SK-N-SH treated with all-trans-retinoic acid at 6 μM for 48 hours (cell line): ENCODE data around the gene CLTB.

Experiments
- ATAC-seq: fragments of 200-7000 bp; cut with Tn5 transposase; 3 replicates; pipeline ENCODE4 v1.9.1; 2020; ENCODE audit warnings: mild to moderate bottlenecking, moderate library complexity
- ARNTL ChIP-seq: fragments of 450-650 bp; formaldehyde crosslinking; IDR thresholded peaks from 2 replicates; pipeline ENCODE4 v1.5.0; 2020; ENCODE audit warnings: low read depth, mild to moderate bottlenecking, moderate library complexity, borderline replicate concordance
- BACH2 ChIP-seq: fragments of 250-450 bp; sonication (Bioruptor Pico); IDR thresholded peaks from 2 replicates; pipeline ENCODE4 v1.9.0; 2021; ENCODE audit warnings: mild to moderate bottlenecking, borderline replicate concordance
- CREB5 ChIP-seq: fragments of 250-450 bp; sonication (Bioruptor Pico); IDR thresholded peaks from 2 replicates; pipeline ENCODE4 v1.5.1; 2020; ENCODE audit warnings: low read depth, mild to moderate bottlenecking, moderate library complexity
- CSDC2 ChIP-seq: fragments of 250-450 bp; sonication (Bioruptor Pico); IDR thresholded peaks from 2 replicates; pipeline ENCODE4 v1.5.0; 2020; ENCODE audit warnings: mild to moderate bottlenecking, moderate library complexity
- CSRNP3 ChIP-seq: fragments of 250-450 bp; sonication (Bioruptor Pico); IDR thresholded peaks from 2 replicates; pipeline ENCODE4 v1.5.1; 2021; ENCODE audit warnings: mild to moderate bottlenecking, moderate library complexity
- GLIS3 ChIP-seq: fragments of 250-450 bp; sonication (Bioruptor Pico); IDR thresholded peaks from 2 replicates; pipeline ENCODE4 v1.5.0; 2020; ENCODE audit warnings: mild to moderate bottlenecking, moderate library complexity
- PATZ1 ChIP-seq: fragments of 250-450 bp; sonication (Bioruptor Pico); IDR thresholded peaks from 2 replicates; pipeline ENCODE4 v1.8.0; 2020; ENCODE audit warnings: mild to moderate bottlenecking, moderate library complexity, borderline replicate concordance
- POU6F1 ChIP-seq: fragments of 250-450 bp; sonication (Bioruptor Pico); IDR thresholded peaks from 2 replicates; pipeline ENCODE4 v1.8.0; 2021; ENCODE audit warnings: low read depth, mild to moderate bottlenecking, moderate library complexity, borderline replicate concordance
- PPARA ChIP-seq: fragments of 250-450 bp; sonication (Bioruptor Pico); IDR thresholded peaks from 2 replicates; pipeline ENCODE4 v1.5.0; 2020; ENCODE audit warnings: mild to moderate bottlenecking, borderline replicate concordance
- RARB ChIP-seq: fragments of 250-450 bp; sonication (Bioruptor Pico); IDR thresholded peaks from 2 replicates; pipeline ENCODE4 v1.8.0; 2021; ENCODE audit warnings: mild to moderate bottlenecking, moderate library complexity
- TOX ChIP-seq: fragments of 250-450 bp; sonication (Bioruptor Pico); IDR thresholded peaks from 2 replicates; pipeline ENCODE4 v1.8.0; 2021; ENCODE audit warnings: mild to moderate bottlenecking, moderate library complexity, borderline replicate concordance
- TSHZ2 ChIP-seq: fragments of 250-450 bp; sonication (Bioruptor Pico); IDR thresholded peaks from 2 replicates; pipeline ENCODE4 v1.5.0; 2020; ENCODE audit warnings: mild to moderate bottlenecking, moderate library complexity
- ZC3H10 ChIP-seq: fragments of 250-450 bp; sonication (Bioruptor Pico); IDR thresholded peaks from 2 replicates; pipeline ENCODE4 v1.5.1; 2021; ENCODE audit warnings: mild to moderate bottlenecking, moderate library complexity
- ZFP3 ChIP-seq: fragments of 250-450 bp; sonication (Bioruptor Pico); IDR thresholded peaks from 2 replicates; pipeline ENCODE4 v1.5.0; 2020; ENCODE audit warnings: mild to moderate bottlenecking, moderate library complexity
- ZFP30 ChIP-seq: fragments of 450-650 bp; formaldehyde crosslinking; IDR thresholded peaks from 2 replicates; pipeline ENCODE4 v1.5.0; 2022; ENCODE audit warnings: mild to moderate bottlenecking, moderate library complexity
- ZNF70 ChIP-seq: fragments of 450-650 bp; formaldehyde crosslinking; IDR thresholded peaks from 2 replicates; pipeline ENCODE4 v1.5.0; 2020; ENCODE audit warnings: mild to moderate bottlenecking, moderate library complexity

The CLTB gene

GRCh38 chr5:176406436-176407052, 9.8 kb downstream of the CLTB start:
- TF ChIP-seq RARB (CRISPR knock-in tag) = no peak
- no peak for TF ChIP-seq CREB5 (CRISPR knock-in tag)
- no peak for TF ChIP-seq PATZ1
- TF ChIP-seq GLIS3 (CRISPR knock-in tag) = no peak
- no peak for TF ChIP-seq TSHZ2 (CRISPR knock-in tag)
- no peak for TF ChIP-seq CSRNP3 (CRISPR knock-in tag)
- no peak for TF ChIP-seq TOX (CRISPR knock-in tag)
- TF ChIP-seq POU6F1 = no peak
- no peak for TF ChIP-seq BACH2 (CRISPR knock-in tag)
- no peak for TF ChIP-seq ZC3H10 (CRISPR knock-in tag)
- TF ChIP-seq ZFP30 (CRISPR knock-in tag) = no peak
- no peak for TF ChIP-seq ZNF70 (CRISPR knock-in tag)
- TF ChIP-seq, all 23 proteins: peak for 0
- ATAC-seq = no peak

- TF ChIP-seq ARNTL (CRISPR knock-in tag) = no peak
- no peak for TF ChIP-seq BACH2 (CRISPR knock-in tag)
- TF ChIP-seq ZFP3 (CRISPR knock-in tag) = no peak
- no peak for TF ChIP-seq CREB5 (CRISPR knock-in tag)
- no peak for TF ChIP-seq PATZ1
- no peak for TF ChIP-seq PPARA (CRISPR knock-in tag)
- no peak for TF ChIP-seq CSDC2 (CRISPR knock-in tag)
- ATAC-seq = no peak; the same call in 2 of the 3 replicates
These were observed 10.5 kb downstream of the CLTB start for GRCh38 chr5:176405656-176406435.
